Fibroblast of pulmonary artery (primary cell): ENCODE data around the gene ELMO1.

ENCODE experiments used
- DNase-seq: peaks from one replicate; pipeline ENCODE4 v3.0.0-alpha.2; 2010; ENCODE audit warnings: low read depth
- H3K4me3 ChIP-seq: replicated peaks from 2 replicates; pipeline ENCODE4 v1.5.1; 2011; ENCODE audit warnings: low read depth, mild to moderate bottlenecking, control low read depth, low read length, moderate library complexity
- CTCF ChIP-seq: IDR thresholded peaks from 2 replicates; pipeline ENCODE4 v1.5.1; 2011; ENCODE audit warnings: mild to moderate bottlenecking, control low read depth, low read length, inconsistent platforms; ENCODE audit errors: missing control alignments

Gene ELMO1

DNA sequence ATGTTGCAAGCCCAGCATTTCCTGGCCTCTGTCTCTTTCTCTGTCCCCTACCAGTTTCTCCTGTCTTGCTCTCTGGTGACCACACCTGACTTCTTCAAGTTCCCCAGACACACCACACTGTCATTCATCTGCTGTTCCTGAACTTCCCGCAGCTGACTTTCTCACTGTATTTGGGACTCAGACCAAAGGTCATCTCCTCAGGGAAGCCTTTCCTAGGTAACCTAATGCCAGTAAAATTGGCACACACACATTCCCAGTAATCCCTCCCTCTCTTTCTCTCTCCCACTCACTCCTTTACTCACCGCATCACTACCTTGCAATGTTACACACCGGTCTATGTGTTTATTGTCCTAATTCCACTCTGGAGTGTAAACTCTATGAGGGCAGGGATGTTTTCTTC, 81.7 kb downstream of the ELMO1 start:
- H3K4me3 ChIP-seq: no peak overlapping the region
- no peak for TF ChIP-seq CTCF
- no peak for DNase-seq

DNA sequence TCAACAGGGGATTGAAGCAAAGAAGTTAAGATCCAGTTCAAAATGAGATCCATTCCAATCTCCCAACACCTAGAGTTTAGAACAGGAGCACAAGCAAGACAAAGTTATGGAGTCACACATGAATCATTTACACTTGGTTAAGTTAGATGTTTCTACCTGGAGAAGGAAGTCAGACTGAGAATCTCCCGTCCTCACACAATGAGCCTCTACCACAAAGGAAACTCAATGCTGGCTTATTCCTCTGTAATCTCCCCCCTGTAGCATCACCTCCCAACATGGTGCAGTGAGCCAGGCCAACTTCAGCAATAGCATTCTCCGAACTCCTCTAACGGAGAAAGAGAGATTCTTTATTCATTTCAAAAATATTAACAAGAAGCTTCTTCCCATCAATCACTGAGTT, 82.2 kb downstream of the ELMO1 start:
- no peak overlapping the region for H3K4me3 ChIP-seq
- no peak for DNase-seq
- TF ChIP-seq CTCF: no peak

- DNase-seq: no peak
- H3K4me3 ChIP-seq: no peak overlapping the region
- TF ChIP-seq CTCF: no peak
Measured at GRCh38 chr7:37365405-37365804, 83.3 kb downstream of the ELMO1 start.

DNA sequence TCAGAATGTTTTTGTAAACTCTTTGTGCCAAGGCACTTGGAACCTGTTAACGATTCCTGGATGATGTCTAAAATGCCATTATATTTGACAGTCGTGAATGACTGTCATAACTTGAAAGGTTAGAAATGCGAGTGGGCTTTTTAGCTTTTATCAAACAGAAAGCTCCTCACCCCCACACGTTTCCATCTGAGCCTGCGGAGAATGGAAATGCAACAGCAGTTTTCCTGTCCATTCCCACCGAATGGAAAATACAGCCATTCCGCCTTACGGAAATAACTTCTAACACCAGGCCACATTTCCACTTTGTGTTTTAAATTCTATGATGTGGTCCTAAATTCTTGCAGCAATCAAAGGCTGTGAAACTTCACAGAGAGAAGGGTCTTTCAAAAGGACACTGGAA, 83.8 kb downstream of the ELMO1 start:
- no peak for TF ChIP-seq CTCF
- DNase-seq: no peak
- H3K4me3 ChIP-seq: no peak overlapping the region

DNA sequence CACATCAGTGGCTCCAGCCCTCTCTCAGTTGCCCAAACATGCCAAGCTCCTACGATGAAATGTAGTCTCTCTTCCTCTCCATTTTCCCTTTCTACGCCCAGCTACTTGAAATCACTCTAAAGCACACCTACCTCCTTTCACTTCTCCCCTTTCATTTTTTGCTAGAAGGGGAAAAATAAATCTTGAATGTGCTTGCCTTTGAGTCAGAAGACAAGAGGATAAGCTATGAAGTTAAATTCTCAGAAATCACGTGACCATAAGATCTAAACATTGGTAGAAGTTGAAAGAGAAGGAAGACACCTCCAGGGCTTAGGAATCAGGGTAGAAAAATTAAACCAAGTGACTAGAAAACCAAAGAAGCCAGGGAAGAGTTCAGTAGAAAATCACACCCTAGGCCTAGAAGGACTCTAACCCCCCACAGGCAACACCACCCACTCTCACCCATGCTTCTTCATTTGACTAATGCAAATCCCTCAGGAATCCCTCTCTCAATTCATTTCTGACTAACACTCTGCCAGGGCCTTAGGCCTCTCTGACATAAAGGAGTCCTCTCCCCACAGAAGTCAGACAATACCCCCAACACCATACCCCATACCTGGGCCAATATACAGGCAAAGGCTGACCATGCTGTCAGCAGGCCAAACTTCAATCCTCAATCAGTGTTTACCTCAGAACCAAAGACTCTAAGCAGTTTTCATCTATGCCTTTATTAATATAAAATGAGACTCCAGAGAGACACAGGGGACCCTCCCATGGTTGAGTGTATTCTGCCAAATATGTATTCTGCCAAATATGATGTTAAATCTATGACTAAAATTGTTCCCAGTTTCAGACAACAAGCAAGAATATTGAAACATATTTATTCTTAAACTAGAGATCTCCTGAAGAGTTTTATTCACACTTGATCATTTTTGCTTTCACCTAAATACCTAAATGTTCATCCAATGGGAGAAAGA, 84.8 kb downstream of the ELMO1 start:
- no peak for TF ChIP-seq CTCF
- no peak for DNase-seq
- no peak overlapping the region for H3K4me3 ChIP-seq

DNA sequence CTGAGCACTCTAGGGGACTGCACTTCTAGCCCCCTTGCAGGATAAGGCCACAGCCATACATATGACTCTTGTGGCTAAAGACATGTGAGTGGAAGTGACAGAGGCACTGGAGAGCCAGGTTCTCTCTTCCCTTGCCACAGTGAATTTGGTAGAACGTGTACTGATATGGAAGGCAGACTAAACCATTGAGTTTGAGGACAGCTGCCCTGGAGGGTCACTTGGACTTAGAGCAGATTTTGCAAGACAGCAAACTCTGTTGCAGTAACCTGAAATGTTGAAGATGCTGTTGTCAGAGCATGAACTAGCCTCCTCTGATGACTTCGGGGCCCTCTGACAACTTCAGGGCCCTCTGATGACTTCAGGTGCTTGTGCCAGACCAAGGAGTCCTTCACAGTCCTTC, 85.9 kb downstream of the ELMO1 start:
- no peak for DNase-seq
- TF ChIP-seq CTCF: no peak
- no peak overlapping the region for H3K4me3 ChIP-seq

DNA sequence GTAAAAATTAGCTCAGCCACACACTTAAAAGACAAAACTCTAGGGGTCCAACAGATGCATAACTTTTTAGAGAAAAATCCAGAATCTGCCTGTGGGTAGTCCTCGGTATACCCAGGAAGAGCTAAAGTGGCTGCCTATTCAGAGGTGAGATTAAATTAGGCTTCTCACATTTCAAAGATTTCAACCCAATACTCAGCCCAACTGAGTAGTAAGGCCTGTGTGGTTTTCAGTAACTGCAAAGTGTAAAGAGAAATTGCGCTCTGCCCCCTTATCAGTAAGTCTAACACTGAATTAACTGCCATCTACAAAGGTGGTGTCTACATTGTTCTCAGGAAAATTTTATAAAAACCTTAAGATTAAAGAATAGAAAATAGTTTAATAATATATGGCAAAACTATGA, 88.2 kb downstream of the ELMO1 start:
- TF ChIP-seq CTCF: no peak
- no peak for DNase-seq
- no peak overlapping the region for H3K4me3 ChIP-seq
